IMR-90 (cell line): ENCODE data around the gene TMEM30A. TPM values are rescaled to one million over a fixed set of nuclear protein-coding genes. Genes with fewer than 3 reads are reported as not detected.
A peak's percentile ranks its signal among the peaks of the same experiment; 100 is the strongest.

Experiments used
- ATAC-seq: fragments of 200-7000 bp; cut with Tn5 transposase; 2 replicates; pipeline ENCODE4 v1.9.1; 2020; ENCODE audit warnings: low read depth, mild to moderate bottlenecking, moderate library complexity
- BruUV-seq: library from RNA; stranded (reverse); fragments of 400-500 nt; replicated peaks from 2 replicates; lab custom pipeline; 2021; lab: Mats Ljungman, UMichigan
- CTCF ChIA-PET: fragments of 300-600 bp; formaldehyde crosslinking; extraction: SDS; loops from one replicate; lab custom pipeline; 2021; ENCODE audit warnings: antibody characterized with exemption; lab: Yijun Ruan, JAX
- POLR2A ChIA-PET: fragments of 300-600 bp; sonication (Branson Sonifier 250); formaldehyde crosslinking; loops from one replicate; lab custom pipeline; 2022; ENCODE audit warnings: antibody characterized with exemption; ENCODE audit not compliant: unreplicated experiment; lab: Charles Lee
- DNase-seq: peaks from one replicate; pipeline ENCODE4 v3.0.0; 2013
- H2AFZ ChIP-seq: replicated peaks from 2 replicates; pipeline ENCODE3; 2013; ENCODE audit warnings: low read length, mild to moderate bottlenecking; ENCODE audit not compliant: poor library complexity
- H2AK5ac ChIP-seq: 2 replicates; pipeline ENCODE4 v1.6.1; 2013; ENCODE audit warnings: low read depth, low read length, inconsistent platforms
- H2AK9ac ChIP-seq: replicated peaks from 2 replicates; pipeline ENCODE3; 2013; ENCODE audit warnings: mild to moderate bottlenecking, low read depth, low read length, moderate library complexity; ENCODE audit not compliant: poor library complexity
- H2BK120ac ChIP-seq: 2 replicates; pipeline ENCODE4 v1.6.1; 2013; ENCODE audit warnings: low read depth, low read length, inconsistent platforms
- H2BK15ac ChIP-seq: 3 replicates; pipeline ENCODE4 v1.6.1; 2013; ENCODE audit warnings: low read depth, low read length, inconsistent platforms
- H2BK20ac ChIP-seq: 2 replicates; pipeline ENCODE4 v1.6.1; 2013; ENCODE audit warnings: low read depth, mild to moderate bottlenecking, inconsistent platforms, low read length, moderate library complexity
- H2BK5ac ChIP-seq: 2 replicates; pipeline ENCODE4 v1.6.1; 2013; ENCODE audit warnings: mild to moderate bottlenecking, low read depth, low read length, inconsistent platforms; ENCODE audit not compliant: poor library complexity, severe bottlenecking
- H3K14ac ChIP-seq: replicated peaks from 2 replicates; pipeline ENCODE4 v1.6.1; 2013; ENCODE audit warnings: low read depth, low read length, inconsistent platforms
- H3K18ac ChIP-seq: 2 replicates; pipeline ENCODE4 v1.6.1; 2013; ENCODE audit warnings: low read depth, low read length, control low read depth
- H3K23ac ChIP-seq: 2 replicates; pipeline ENCODE4 v1.6.1; 2013; ENCODE audit warnings: low read depth, low read length, inconsistent platforms
- H3K27ac ChIP-seq: 2 replicates; pipeline ENCODE4 v1.5.1; 2013; ENCODE audit warnings: mild to moderate bottlenecking, control low read depth, low read length; ENCODE audit not compliant: insufficient read depth
- H3K27me3 ChIP-seq: 2 replicates; pipeline ENCODE4 v1.6.1; 2013; ENCODE audit warnings: low read length; ENCODE audit not compliant: control insufficient read depth, insufficient read depth
- H3K36me3 ChIP-seq: 2 replicates; pipeline ENCODE4 v1.6.1; 2013; ENCODE audit warnings: low read length, mixed read lengths; ENCODE audit not compliant: control insufficient read depth, insufficient read depth
- H3K4ac ChIP-seq: 2 replicates; pipeline ENCODE4 v1.6.1; 2013; ENCODE audit warnings: low read depth, low read length, inconsistent platforms
- H3K4me1 ChIP-seq: 2 replicates; pipeline ENCODE4 v1.6.1; 2013; ENCODE audit warnings: low read length, mixed read lengths; ENCODE audit not compliant: control insufficient read depth, insufficient read depth
- H3K4me2 ChIP-seq: 2 replicates; pipeline ENCODE4 v1.6.1; 2013; ENCODE audit warnings: low read depth, mild to moderate bottlenecking, control low read depth, low read length, moderate library complexity
- H3K4me3 ChIP-seq: 2 replicates; pipeline ENCODE4 v1.5.1; 2013; ENCODE audit warnings: low read depth, mild to moderate bottlenecking, control low read depth, low read length, moderate library complexity; ENCODE audit not compliant: insufficient read depth
- H3K56ac ChIP-seq: 2 replicates; pipeline ENCODE4 v1.6.1; 2013; ENCODE audit warnings: low read length, inconsistent platforms; ENCODE audit not compliant: insufficient read depth; ENCODE audit errors: extremely low read depth
- H3K79me1 ChIP-seq, 2 experiments: 2 replicates each; pipeline ENCODE4 v1.6.1; 2013; ENCODE audit warnings: low read length in 2 of 2, inconsistent platforms in 1 of 2, low read depth in 1 of 2
- H3K9ac ChIP-seq: 2 replicates; pipeline ENCODE4 v1.6.1; 2013; ENCODE audit warnings: low read depth, low read length, control low read depth
- H3K9me1 ChIP-seq: 2 replicates; pipeline ENCODE4 v1.6.1; 2013; ENCODE audit warnings: low read length, inconsistent platforms; ENCODE audit not compliant: insufficient read depth
- H3K9me3 ChIP-seq: 2 replicates; pipeline ENCODE4 v1.6.1; 2013; ENCODE audit warnings: low read length; ENCODE audit not compliant: control insufficient read depth, insufficient read depth
- H4K20me1 ChIP-seq: 2 replicates; pipeline ENCODE4 v1.6.1; 2013; ENCODE audit warnings: low read length, inconsistent platforms; ENCODE audit not compliant: insufficient read depth
- H4K5ac ChIP-seq: 2 replicates; pipeline ENCODE4 v1.6.1; 2013; ENCODE audit warnings: mild to moderate bottlenecking, low read depth, low read length, control low read depth
- H4K8ac ChIP-seq, 2 experiments: 2 replicates each; pipeline ENCODE4 v1.6.1; 2013; ENCODE audit warnings: low read depth in 2 of 2, low read length in 2 of 2, control low read depth in 1 of 2, inconsistent platforms in 1 of 2
- H4K91ac ChIP-seq: 2 replicates; pipeline ENCODE4 v1.6.1; 2013; ENCODE audit warnings: low read depth, low read length, inconsistent platforms; ENCODE audit not compliant: insufficient read depth
- CHD1 ChIP-seq: IDR thresholded peaks from 2 replicates; pipeline ENCODE4 v1.6.1; 2012; ENCODE audit warnings: low read depth, low read length, improper control_type of control experiment
- MXI1 ChIP-seq: IDR thresholded peaks from 2 replicates; pipeline ENCODE4 v1.6.1; 2012; ENCODE audit warnings: low read depth, mild to moderate bottlenecking, low read length, moderate library complexity, borderline replicate concordance
- NFE2L2 ChIP-seq: fragments of 150-350 bp; IDR thresholded peaks from 2 replicates; pipeline ENCODE4 v1.6.1; 2016; ENCODE audit warnings: low read depth, mild to moderate bottlenecking, low read length
- RCOR1 ChIP-seq: IDR thresholded peaks from 2 replicates; pipeline ENCODE4 v1.6.1; 2012; ENCODE audit warnings: mild to moderate bottlenecking, low read length, improper control_type of control experiment; ENCODE audit not compliant: insufficient replicate concordance
- WGBS, 2 experiments: methylation state at CpG; one replicate each; pipeline versions ENCODE4 v1.1.5 to v1.1.7; 2013; ENCODE audit warnings: missing lambda C conversion rate in 2 of 2; ENCODE audit not compliant: insufficient read length in 1 of 2; ENCODE audit errors: extremely low coverage in 2 of 2; 5-methylcytosine and 5-hydroxymethylcytosine counted together
- dilution Hi-C: fragments of 300-500 bp; cut with HindIII; formaldehyde crosslinking; loops from one replicate; pipeline ENCODE4 v1.14.3; 2018; ENCODE audit warnings: low sequenced_read_pairs; ENCODE audit not compliant: unreplicated experiment
- in situ Hi-C: fragments of 300-500 bp; cut with MboI; formaldehyde crosslinking; loops from 3 replicates; pipeline ENCODE4 v1.14.3; 2019; ENCODE audit warnings: low sequenced_read_pairs, inconsistent platforms, mixed read lengths
- intact Hi-C: fragments of 100-400 bp; cut with micrococcal nuclease; formaldehyde crosslinking; loops from 2 replicates; pipeline ENCODE4 v1.10.0; 2022
- polyA plus RNA-seq, 3 experiments: library from polyadenylated mRNA; depleted of rRNA; stranded (reverse); fragments of >200 nt; gene quantifications; 2 replicates each; pipeline ENCODE4 v1.2.3, GENCODE V29; 2012; ENCODE audit warnings: low replicate concordance in 1 of 3
- total RNA-seq: library from RNA; depleted of rRNA; stranded (reverse); fragments of >200 nt; gene quantifications from 2 replicates; pipeline ENCODE4 v1.2.3, GENCODE V29; 2012
- TF ChIP-seq, protein P1 (sequence below): conservative IDR thresholded peaks from 2 replicates; pipeline ENCODE4 v1.5.1; 2012; ENCODE audit warnings: mild to moderate bottlenecking, low read depth, low read length, improper control_type of control experiment

The TMEM30A gene
- total and polyA plus RNA-seq, 2 of the 4 experiments (the other 2 are of a cell fraction): 48.5 to 111 TPM

- Histone ChIP-seq H2AK5ac (peak overlapping the region; percentile 45; the same call in 1 of the 2 replicates), H2AK9ac (no peak overlapping the region), H3K9ac (peak overlapping the region; percentile 44), H3K4me2 (no peak overlapping the region), H3K9me1 (no peaks in the 10 kb centered on the region), H2BK120ac (peak overlapping the region; percentile 98), H3K4me1 (peaks cover 15% of the 10 kb centered on the region), H3K9me3 (no peaks in the 10 kb centered on the region), H3K36me3 (no peaks in the 10 kb centered on the region), H3K79me1 (peaks cover 0 to 20% of the 10 kb centered on the region in 2 experiments; a peak in 2 of 4 replicates), H2BK20ac (peak overlapping the region; percentile 50; the same call in 1 of the 2 replicates), H3K23ac (no peak overlapping the region), H2AFZ (peak overlapping the region; percentile 87), H4K5ac (no peak overlapping the region; the same call in 1 of the 2 replicates), H4K91ac (peak overlapping the region; percentile 69), H4K8ac (peak overlapping the region; percentile 70 to 85; a peak in 3 of 4 replicates), H3K4ac (peak overlapping the region; percentile 64; the same call in 1 of the 2 replicates), H3K14ac (0 out of 2 replicates have a peak overlapping the region, but pooled peaks have one; percentile 39), H3K18ac (peak overlapping the region; percentile 39; the same call in 1 of the 2 replicates), H2BK15ac (peak overlapping the region; percentile 98), H3K4me3 (no peak overlapping the region), H3K27me3 (no peaks in the 10 kb centered on the region), H3K56ac (no peak overlapping the region), H4K20me1 (peaks cover 9% of the 10 kb centered on the region; the same call in 1 of the 2 replicates), H2BK5ac (no peak overlapping the region), H3K27ac (no peak overlapping the region)
- in situ Hi-C loops (loop anchor here (10.0 kb wide), 1 partner anchor 794 kb away; no protein-coding TSS in a partner anchor), intact Hi-C loops (loop anchor here (1.0 to 10.0 kb wide), 6 partner anchors 217 to 1407 kb away; no protein-coding TSS in a partner anchor), dilution Hi-C loops (no loop called here)
- no TSS peak for BruUV-seq
- 0% methylated on average over 1 of the region's 7 CpGs; no CpG with 5 or more reads in 1 of the 2 experiments for WGBS, 2 experiments
- no peak for DNase-seq
- TF ChIP-seq, protein P1, sequence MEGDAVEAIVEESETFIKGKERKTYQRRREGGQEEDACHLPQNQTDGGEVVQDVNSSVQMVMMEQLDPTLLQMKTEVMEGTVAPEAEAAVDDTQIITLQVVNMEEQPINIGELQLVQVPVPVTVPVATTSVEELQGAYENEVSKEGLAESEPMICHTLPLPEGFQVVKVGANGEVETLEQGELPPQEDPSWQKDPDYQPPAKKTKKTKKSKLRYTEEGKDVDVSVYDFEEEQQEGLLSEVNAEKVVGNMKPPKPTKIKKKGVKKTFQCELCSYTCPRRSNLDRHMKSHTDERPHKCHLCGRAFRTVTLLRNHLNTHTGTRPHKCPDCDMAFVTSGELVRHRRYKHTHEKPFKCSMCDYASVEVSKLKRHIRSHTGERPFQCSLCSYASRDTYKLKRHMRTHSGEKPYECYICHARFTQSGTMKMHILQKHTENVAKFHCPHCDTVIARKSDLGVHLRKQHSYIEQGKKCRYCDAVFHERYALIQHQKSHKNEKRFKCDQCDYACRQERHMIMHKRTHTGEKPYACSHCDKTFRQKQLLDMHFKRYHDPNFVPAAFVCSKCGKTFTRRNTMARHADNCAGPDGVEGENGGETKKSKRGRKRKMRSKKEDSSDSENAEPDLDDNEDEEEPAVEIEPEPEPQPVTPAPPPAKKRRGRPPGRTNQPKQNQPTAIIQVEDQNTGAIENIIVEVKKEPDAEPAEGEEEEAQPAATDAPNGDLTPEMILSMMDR: no peak
- TF ChIP-seq MXI1 (no peak), NFE2L2 (no peak), RCOR1 (no peak), CHD1 (no peak)
- no peak for ATAC-seq
- CTCF ChIA-PET: interaction anchor here (0.5 to 1.9 kb wide), 16 partner anchors 11 to 1487 kb away, joined by 3 to 10 read pairs (median 4); no protein-coding TSS in a partner anchor
- POLR2A ChIA-PET: interaction anchor here (0.5 to 0.8 kb wide), 2 partner anchors 50 to 1412 kb away, joined by 3 read pairs; no protein-coding TSS in a partner anchor
These were observed 75.3 kb downstream of the TMEM30A start for GRCh38 chr6:75209184-75209723.
